Left ventricle myocardium superior (tissue), 1 donor: ENCODE results near the gene SLC39A11. TPM values are rescaled to one million over a fixed set of nuclear protein-coding genes. Genes with fewer than 3 reads are reported as not detected.
"Not testable (repeated sequence)": the region's sequence is repeated elsewhere in the genome, so short reads cannot be mapped to it uniquely, and the experiment has no call there.

Source experiments
- ATAC-seq: fragments of 200-7000 bp; cut with Tn5 transposase; one replicate; pipeline ENCODE4 v1.9.1; 2020; ENCODE audit warnings: mild to moderate bottlenecking, moderate library complexity
- DNase-seq: peaks from one replicate; pipeline ENCODE4 v3.0.0-alpha.2; 2020
- intact Hi-C: fragments of 100-400 bp; cut with micrococcal nuclease; formaldehyde crosslinking; loops from one replicate; pipeline ENCODE4 v1.11.0; 2022
- total RNA-seq: library from RNA; stranded (reverse); fragmentation: NEBNext Ultra II Directional; extraction: Animal tissue kit (Norgen Biotek cat#: 25700); gene quantifications from one replicate; pipeline ENCODE4 v1.2.1, GENCODE V29; 2021
- donor health status: DM: no; HTN: yes; CAD: no; lungs with severe emphysema.

Gene SLC39A11
- total RNA-seq, 1 donor from 2014 or later: 5.4 TPM

- no peak for DNase-seq
- intact Hi-C loops: no loop called here
Observed at GRCh38 chr17:72829883-72830282, 262.6 kb downstream of the SLC39A11 start.

GRCh38 chr17:72826602-72827001 lies 265.9 kb downstream of the SLC39A11 start:
- intact Hi-C loops: no loop called here
- ATAC-seq (no peak), DNase-seq (no peak)

More at GRCh38 chr17:72829883-72830282, 262.6 kb downstream of the SLC39A11 start:
- ATAC-seq: no peak

GRCh38 chr17:72826059-72826458 lies 266.4 kb downstream of the SLC39A11 start:
- intact Hi-C loops, ATAC-seq, DNase-seq: not testable (repeated sequence)

- ATAC-seq (no peak), DNase-seq (no peak)
- intact Hi-C loops: no loop called here
Observed at GRCh38 chr17:72825218-72825617, 267.3 kb downstream of the SLC39A11 start.

- intact Hi-C loops, ATAC-seq, DNase-seq: not testable (repeated sequence)
Observed at GRCh38 chr17:72824267-72824666, 268.2 kb downstream of the SLC39A11 start.

- intact Hi-C loops: no loop called here
- DNase-seq: no peak
- no peak for ATAC-seq
Observed at GRCh38 chr17:72822358-72823023, 270.0 kb downstream of the SLC39A11 start.

GRCh38 chr17:72816406-72816805 lies 276.1 kb downstream of the SLC39A11 start:
- intact Hi-C loops: no loop called here
- DNase-seq (no peak), ATAC-seq (no peak)

GRCh38 chr17:72813481-72813880 lies 279.0 kb downstream of the SLC39A11 start:
- intact Hi-C loops: no loop called here
- DNase-seq (no peak), ATAC-seq (no peak)

- intact Hi-C loops: no loop called here
- no peak for DNase-seq
- no peak for ATAC-seq
Observed at GRCh38 chr17:72812823-72813222, 279.7 kb downstream of the SLC39A11 start.

- ATAC-seq (no peak), DNase-seq (no peak)
- intact Hi-C loops: no loop called here
Observed at GRCh38 chr17:72811976-72812687, 280.4 kb downstream of the SLC39A11 start.

- intact Hi-C loops: no loop called here
- no peak for ATAC-seq
- DNase-seq: no peak
Observed at GRCh38 chr17:72810991-72811508, 281.4 kb downstream of the SLC39A11 start.

- DNase-seq (no peak), ATAC-seq (no peak)
Observed at GRCh38 chr17:72806011-72806410, 286.5 kb downstream of the SLC39A11 start.

GRCh38 chr17:72804949-72805707 lies 287.4 kb downstream of the SLC39A11 start:
- no peak for ATAC-seq
- intact Hi-C loops: no loop called here
- no peak for DNase-seq

More at GRCh38 chr17:72806011-72806410, 286.5 kb downstream of the SLC39A11 start:
- intact Hi-C loops: no loop called here

- intact Hi-C loops: no loop called here
- DNase-seq (no peak), ATAC-seq (no peak)
Observed at GRCh38 chr17:72802726-72803125, 289.8 kb downstream of the SLC39A11 start.

- no peak for DNase-seq
- ATAC-seq: no peak
- intact Hi-C loops: no loop called here
Observed at GRCh38 chr17:72797142-72797541, 295.3 kb downstream of the SLC39A11 start.

- intact Hi-C loops: no loop called here
- DNase-seq (no peak), ATAC-seq (no peak)
Observed at GRCh38 chr17:72795941-72796340, 296.5 kb downstream of the SLC39A11 start.

- DNase-seq: no peak
- intact Hi-C loops: no loop called here
- ATAC-seq: no peak
Observed at GRCh38 chr17:72794152-72794551, 298.3 kb downstream of the SLC39A11 start.

GRCh38 chr17:72792771-72793170 lies 299.7 kb downstream of the SLC39A11 start:
- ATAC-seq (no peak), DNase-seq (no peak)
- intact Hi-C loops: no loop called here

- ATAC-seq (no peak), DNase-seq (no peak)
- intact Hi-C loops: no loop called here
Observed at GRCh38 chr17:72790190-72790589, 302.3 kb downstream of the SLC39A11 start.

- no peak for DNase-seq
- intact Hi-C loops: no loop called here
- no peak for ATAC-seq
Observed at GRCh38 chr17:72789711-72790110, 302.8 kb downstream of the SLC39A11 start.
